Esophagus mucosa (tissue), 1 donor: ENCODE data around the gene GREB1. TPM values are rescaled to one million over a fixed set of nuclear protein-coding genes. Genes with fewer than 3 reads are reported as not detected.
A peak's percentile ranks its signal among the peaks of the same experiment; 100 is the strongest.

Source experiments
- ATAC-seq: fragments of 200-7000 bp; cut with Tn5 transposase; one replicate; pipeline ENCODE4 v1.9.1; 2020
- total RNA-seq: library from RNA; stranded (reverse); gene quantifications from one replicate; pipeline ENCODE4 v1.2.4, GENCODE V29; 2023
- donor health status: DM: yes; HTN: yes; CAD: no.

The GREB1 gene
- total RNA-seq, 1 donor from 2014 or later = 0.60 TPM

- ATAC-seq = no peak
These were observed 134.2 kb downstream of the GREB1 start for GRCh38 chr2:11667866-11668637.

- peak; percentile 92 for ATAC-seq
These were observed 135.8 kb downstream of the GREB1 start, which contains the start of gene NTSR2 for GRCh38 chr2:11669454-11670291. Gene NTSR2, minus strand, starts transcription at chr2:11670195. Its CDS starts 66 bp downstream, at chr2:11670129.

- ATAC-seq = no peak
These were observed 138.6 kb downstream of the GREB1 start for GRCh38 chr2:11672407-11672806.

- no peak for ATAC-seq
These were observed 141.1 kb downstream of the GREB1 start for GRCh38 chr2:11674983-11675382.

- no peak for ATAC-seq
These were observed 141.7 kb downstream of the GREB1 start for GRCh38 chr2:11675423-11676112.

- no peak for ATAC-seq
These were observed 142.8 kb downstream of the GREB1 start for GRCh38 chr2:11676640-11677039.

GRCh38 chr2:11677136-11678055 lies 143.6 kb downstream of the GREB1 start:
- ATAC-seq = no peak

- no peak for ATAC-seq
These were observed 144.6 kb downstream of the GREB1 start for GRCh38 chr2:11678306-11678960.

- ATAC-seq = no peak
These were observed 145.2 kb downstream of the GREB1 start for GRCh38 chr2:11679016-11679415.

GRCh38 chr2:11679486-11680181 lies 145.8 kb downstream of the GREB1 start:
- no peak for ATAC-seq

GRCh38 chr2:11680182-11680900 lies 146.5 kb downstream of the GREB1 start:
- ATAC-seq = no peak

GRCh38 chr2:11680901-11681721 lies 147.3 kb downstream of the GREB1 start:
- no peak for ATAC-seq

GRCh38 chr2:11681722-11682589 lies 148.1 kb downstream of the GREB1 start:
- ATAC-seq = peak; percentile 68

- no peak for ATAC-seq
These were observed 148.7 kb downstream of the GREB1 start for GRCh38 chr2:11682590-11682915.

- no peak for ATAC-seq
These were observed 149.6 kb downstream of the GREB1 start for GRCh38 chr2:11683476-11683875.

GRCh38 chr2:11683966-11684365 lies 150.1 kb downstream of the GREB1 start:
- no peak for ATAC-seq

- ATAC-seq = no peak
These were observed 151.1 kb downstream of the GREB1 start for GRCh38 chr2:11684894-11685460.
